Measurements from ENCODE around the gene AXIN1. TPM values are rescaled to one million over a fixed set of nuclear protein-coding genes. Genes with fewer than 3 reads are reported as not detected.

The AXIN1 gene
- total and polyA plus RNA-seq, 9 donors: 11.5 to 19.2 (median 14.4) TPM

DNA sequence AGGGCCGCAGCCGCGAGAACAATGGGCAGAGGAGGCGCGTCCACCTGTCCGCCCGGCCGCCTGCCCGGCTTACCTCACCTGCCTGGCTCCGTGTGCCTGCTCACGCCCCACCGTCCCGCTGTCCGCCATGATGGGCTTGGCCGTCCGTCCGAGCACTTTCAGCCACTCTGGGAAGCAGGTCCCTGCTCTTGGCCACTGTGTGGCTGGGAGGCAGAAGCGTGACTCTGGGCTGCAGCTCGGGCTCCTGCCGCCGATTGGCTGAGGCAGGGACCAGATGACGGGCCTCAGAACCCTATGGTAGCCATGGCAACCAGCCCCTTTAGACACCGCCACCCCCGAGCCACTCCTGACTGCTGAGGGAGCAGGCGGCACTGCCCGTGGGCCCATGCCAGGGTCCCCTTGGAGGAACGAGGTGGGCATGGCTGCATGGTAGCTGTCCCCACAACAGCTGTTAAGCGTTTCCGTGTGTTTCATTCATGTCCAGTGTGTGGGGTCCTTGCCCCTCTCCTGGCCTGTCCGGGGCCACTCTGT is 8.9 kb upstream of the AXIN1 start:
- no peak for DNase-seq
- no peak overlapping the region for H3K4me3 ChIP-seq (ENCODE audit: low read length)

DNA sequence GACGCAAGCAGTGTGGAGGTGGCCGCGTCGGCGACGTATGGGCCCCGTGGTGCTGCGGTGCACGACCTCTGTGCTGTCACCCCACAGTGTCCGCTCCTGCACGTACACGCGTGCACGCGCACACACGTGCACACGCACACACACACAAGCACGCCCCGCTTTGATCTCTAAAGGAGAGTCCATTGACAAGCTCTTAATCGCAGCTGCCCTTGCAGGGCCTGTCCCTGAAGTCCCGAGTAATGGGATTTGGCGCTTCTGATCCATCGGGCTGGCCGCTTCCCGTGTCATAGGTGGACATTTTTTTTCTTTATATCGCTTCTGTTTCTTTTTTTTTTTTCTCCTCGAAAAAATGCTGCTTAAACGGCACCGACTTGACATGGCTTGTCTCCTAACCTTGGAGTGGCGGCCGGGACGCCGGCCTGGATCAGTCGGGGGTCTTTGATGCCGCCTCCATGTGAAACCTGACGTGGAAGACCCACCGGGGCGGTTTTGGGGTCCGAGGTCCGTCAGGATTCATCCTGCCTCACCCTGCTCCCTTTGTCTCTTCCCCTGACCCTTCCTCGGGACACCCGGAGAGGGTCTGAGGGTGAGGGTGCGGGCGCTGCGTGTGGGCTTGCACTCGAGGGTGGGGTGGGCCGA is 8.3 kb upstream of the AXIN1 start:
- 90% methylated on average over 36 of the region's 47 CpGs for WGBS (ENCODE audit: insufficient coverage)
- no peaks in the 10 kb centered on the region for H3K4me1 ChIP-seq (ENCODE audit: control insufficient read depth, insufficient read depth, low read length)
- DNase-seq: no peak
- H3K9me3 ChIP-seq (replicated peaks; ENCODE audit: control insufficient read depth, low read depth, low read length): no peaks in the 10 kb centered on the region
- H3K36me3 ChIP-seq (ENCODE audit: control insufficient read depth, insufficient read depth, low read length): no peaks in the 10 kb centered on the region
- H3K4me3 ChIP-seq (ENCODE audit: low read length): no peak overlapping the region
- H3K27ac ChIP-seq (ENCODE audit: low read length): no peak overlapping the region
- H3K27me3 ChIP-seq (ENCODE audit: control insufficient read depth, insufficient read depth, low read length): peaks cover 11% of the 10 kb centered on the region

More for the DNA sequence above, 8.9 kb upstream of the AXIN1 start:
- Histone ChIP-seq H3K36me3 (ENCODE audit: control insufficient read depth, insufficient read depth, low read length) (peaks cover 1% of the 10 kb centered on the region), H3K27me3 (ENCODE audit: control insufficient read depth, insufficient read depth, low read length) (peaks cover 11% of the 10 kb centered on the region), H3K27ac (ENCODE audit: low read length) (no peak overlapping the region), H3K4me1 (ENCODE audit: control insufficient read depth, insufficient read depth, low read length) (no peaks in the 10 kb centered on the region), H3K9me3 (replicated peaks; ENCODE audit: control insufficient read depth, low read depth, low read length) (no peaks in the 10 kb centered on the region)
- WGBS (ENCODE audit: insufficient coverage): 78% methylated on average over 25 of the region's 30 CpGs

DNA sequence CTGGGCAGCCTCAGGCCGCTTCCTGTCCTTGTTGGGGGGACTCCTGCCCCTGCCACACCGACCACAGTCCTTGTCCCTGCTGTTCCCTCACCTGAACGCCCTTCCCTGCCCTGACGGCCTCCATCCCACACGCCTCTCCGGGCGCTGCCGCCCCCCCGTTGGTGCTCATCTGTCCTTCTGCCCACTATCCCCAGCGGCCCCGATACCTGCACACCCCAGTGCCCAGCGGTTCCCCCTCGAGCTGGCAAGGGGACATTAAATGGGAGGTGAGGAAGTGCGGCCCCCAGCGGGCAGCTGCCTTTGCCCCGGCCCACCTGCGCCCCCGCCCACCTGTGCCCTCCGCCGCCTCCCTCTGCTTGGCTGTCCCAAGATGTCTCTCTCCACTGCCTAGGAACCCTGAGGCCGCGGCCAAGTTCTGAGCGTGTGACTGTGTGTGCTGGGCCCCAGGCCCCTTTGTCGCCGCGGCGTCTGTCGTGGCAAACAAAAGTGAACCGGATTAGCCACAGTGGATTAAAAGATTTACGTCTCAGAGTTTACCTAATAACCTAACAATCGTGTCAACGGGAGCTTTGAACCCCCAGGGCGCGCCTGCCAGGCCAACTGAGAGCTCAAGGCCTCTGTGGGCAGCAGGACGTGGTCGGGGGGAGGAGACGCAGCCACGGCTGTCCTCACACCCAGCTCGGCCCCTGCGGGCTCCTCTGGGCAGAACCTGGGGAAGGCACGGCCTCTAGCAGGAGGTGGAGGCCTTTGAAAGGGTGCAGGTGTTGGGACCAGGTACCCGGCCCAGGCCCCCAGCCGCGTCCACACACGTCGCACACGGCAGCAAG is 7.6 kb upstream of the AXIN1 start:
- H3K27me3 ChIP-seq (ENCODE audit: control insufficient read depth, insufficient read depth, low read length): peaks cover 11% of the 10 kb centered on the region
- no peaks in the 10 kb centered on the region for H3K9me3 ChIP-seq (replicated peaks; ENCODE audit: control insufficient read depth, low read depth, low read length)
- no peak for DNase-seq
- no peaks in the 10 kb centered on the region for H3K36me3 ChIP-seq (ENCODE audit: control insufficient read depth, insufficient read depth, low read length)
- 84% methylated on average over 32 of the region's 47 CpGs for WGBS (ENCODE audit: insufficient coverage)
- no peaks in the 10 kb centered on the region for H3K4me1 ChIP-seq (ENCODE audit: control insufficient read depth, insufficient read depth, low read length)
- no peak overlapping the region for H3K4me3 ChIP-seq (ENCODE audit: low read length)
- no peak overlapping the region for H3K27ac ChIP-seq (ENCODE audit: low read length)

DNA sequence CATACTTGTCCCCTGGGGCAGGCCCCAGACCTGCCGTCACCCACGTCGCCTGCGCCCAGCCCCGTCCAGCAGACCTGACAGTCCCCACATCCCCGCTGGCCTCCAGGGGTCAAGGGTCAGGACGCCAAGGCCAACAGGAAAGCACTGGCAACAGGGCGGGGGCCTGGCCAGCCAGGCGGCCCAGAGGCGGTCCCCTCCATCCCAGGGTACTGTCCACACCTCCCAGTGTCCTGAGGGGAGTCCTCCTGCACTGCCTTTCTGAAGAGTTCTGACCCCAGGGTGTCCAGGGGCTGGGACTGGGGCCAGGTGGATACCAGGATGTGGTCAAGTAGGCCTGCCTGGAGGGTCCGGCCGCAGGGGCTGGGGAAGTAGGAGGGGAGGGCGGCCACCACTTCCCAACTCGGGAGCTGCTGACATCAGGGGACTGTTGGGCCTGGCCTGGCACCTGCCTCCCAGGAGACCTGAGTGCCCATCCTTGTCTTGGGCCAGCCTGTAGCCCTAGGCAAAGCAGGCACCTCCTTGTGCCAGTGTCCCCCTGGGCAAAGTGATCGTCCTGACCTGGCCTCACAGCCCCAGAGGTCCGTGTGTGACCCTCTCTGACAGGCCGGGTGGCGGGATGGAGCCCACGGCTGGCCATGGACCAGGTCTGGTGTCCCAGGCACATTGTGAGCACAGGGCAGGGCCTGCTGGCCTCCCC is 6.7 kb upstream of the AXIN1 start:
- WGBS (ENCODE audit: insufficient coverage): 54% methylated on average over 16 of the region's 19 CpGs
- no peak for DNase-seq

DNA sequence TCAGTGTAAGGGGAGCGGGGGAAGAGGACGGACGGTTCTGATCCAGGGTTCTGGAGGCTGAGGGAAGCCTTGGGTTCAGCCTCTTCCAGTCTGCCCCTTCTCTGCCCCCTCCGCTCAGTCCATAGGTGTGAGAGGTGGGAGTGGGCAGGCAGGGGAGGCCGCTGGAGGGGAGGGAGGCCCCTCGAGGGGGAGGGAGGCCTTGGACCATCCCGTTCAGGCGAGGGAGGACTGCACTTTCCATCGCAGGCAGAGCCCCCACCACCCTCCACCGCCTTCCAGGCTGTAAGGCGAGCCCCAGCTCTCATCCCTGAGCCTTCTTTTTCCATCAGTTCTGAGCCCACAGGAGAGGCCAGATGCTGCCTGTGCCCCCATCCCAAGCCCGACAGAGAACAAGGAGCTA is 4.2 kb upstream of the AXIN1 start:
- H3K4me1 ChIP-seq (ENCODE audit: control insufficient read depth, insufficient read depth, low read length): peaks cover 4% of the 10 kb centered on the region
- H3K4me3 ChIP-seq (ENCODE audit: low read length): no peak overlapping the region
- no peaks in the 10 kb centered on the region for H3K36me3 ChIP-seq (ENCODE audit: control insufficient read depth, insufficient read depth, low read length)
- 43% methylated on average over 6 of the region's 12 CpGs for WGBS (ENCODE audit: insufficient coverage)
- DNase-seq: no peak
- no peaks in the 10 kb centered on the region for H3K27me3 ChIP-seq (ENCODE audit: control insufficient read depth, insufficient read depth, low read length)
- H3K27ac ChIP-seq (ENCODE audit: low read length): no peak overlapping the region
- no peaks in the 10 kb centered on the region for H3K9me3 ChIP-seq (replicated peaks; ENCODE audit: control insufficient read depth, low read depth, low read length)

More for the DNA sequence above, 6.7 kb upstream of the AXIN1 start:
- Histone ChIP-seq H3K27me3 (ENCODE audit: control insufficient read depth, insufficient read depth, low read length) (peaks cover 5% of the 10 kb centered on the region), H3K27ac (ENCODE audit: low read length) (no peak overlapping the region), H3K9me3 (replicated peaks; ENCODE audit: control insufficient read depth, low read depth, low read length) (no peaks in the 10 kb centered on the region), H3K36me3 (ENCODE audit: control insufficient read depth, insufficient read depth, low read length) (no peaks in the 10 kb centered on the region), H3K4me1 (ENCODE audit: control insufficient read depth, insufficient read depth, low read length) (no peaks in the 10 kb centered on the region), H3K4me3 (ENCODE audit: low read length) (no peak overlapping the region)

DNA sequence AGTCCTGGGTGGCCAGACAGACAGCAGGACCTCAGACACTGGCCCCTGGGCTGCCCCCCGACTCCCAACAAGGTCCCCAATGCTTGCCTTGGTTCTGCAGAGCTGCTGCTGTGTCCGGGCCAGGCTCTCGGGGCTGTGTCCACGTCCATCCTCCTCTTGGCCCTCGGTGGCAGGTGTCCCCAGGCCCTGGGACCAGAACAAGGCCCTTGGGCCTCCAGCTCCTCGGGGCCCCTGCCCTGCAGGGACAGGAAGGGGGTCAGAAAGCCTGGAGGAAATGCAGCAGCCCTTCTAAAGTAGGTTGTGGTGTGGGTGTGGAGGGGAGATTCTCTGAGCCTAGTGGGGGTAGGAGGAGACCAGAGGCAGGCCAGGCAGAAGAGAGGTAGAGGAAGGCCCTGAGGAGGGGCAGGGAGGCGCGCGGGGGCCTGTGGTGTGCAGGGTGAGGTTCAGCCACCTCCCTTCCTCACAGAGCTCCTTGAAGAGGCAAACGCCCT is 2.5 kb upstream of the AXIN1 start:
- Histone ChIP-seq H3K4me1 (ENCODE audit: control insufficient read depth, insufficient read depth, low read length) (peaks cover 12% of the 10 kb centered on the region), H3K9me3 (replicated peaks; ENCODE audit: control insufficient read depth, low read depth, low read length) (no peaks in the 10 kb centered on the region), H3K27me3 (ENCODE audit: control insufficient read depth, insufficient read depth, low read length) (no peaks in the 10 kb centered on the region), H3K36me3 (ENCODE audit: control insufficient read depth, insufficient read depth, low read length) (peaks cover 6% of the 10 kb centered on the region), H3K27ac (ENCODE audit: low read length) (no peak overlapping the region), H3K4me3 (ENCODE audit: low read length) (no peak overlapping the region)
- WGBS (ENCODE audit: insufficient coverage): 70% methylated on average over 10 of the region's 10 CpGs
- no peak for DNase-seq

DNA sequence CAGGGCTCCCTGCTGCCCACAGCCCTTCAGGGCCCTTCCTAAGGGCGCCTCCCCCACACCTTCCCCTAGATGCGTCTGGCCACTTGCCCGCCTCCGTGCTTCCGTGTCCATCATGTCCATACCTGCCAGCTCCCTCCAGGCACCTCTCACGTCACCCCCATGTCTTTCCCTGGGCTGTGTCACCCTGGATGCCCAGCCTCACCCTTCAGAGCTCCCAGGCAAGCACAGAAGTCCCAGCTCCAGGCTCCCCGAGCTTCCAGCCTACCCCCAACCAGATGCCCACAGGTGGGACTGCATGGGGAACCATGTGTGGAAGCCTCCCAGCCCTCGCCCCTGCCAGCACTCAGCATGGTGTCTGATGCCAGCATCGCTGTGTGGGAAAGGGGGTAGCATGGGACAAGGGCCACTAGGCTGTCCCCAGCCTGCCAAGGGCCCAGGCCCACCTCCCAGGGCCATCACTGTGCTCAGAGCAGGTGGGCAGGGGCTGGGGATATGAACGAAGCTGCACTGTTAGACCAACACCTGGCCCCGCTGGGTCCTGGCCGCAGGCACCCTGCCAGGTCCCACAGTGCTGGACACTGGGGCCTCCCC is 1.9 kb upstream of the AXIN1 start:
- 79% methylated on average over 10 of the region's 12 CpGs for WGBS (ENCODE audit: insufficient coverage)
- peaks cover 12% of the 10 kb centered on the region for H3K4me1 ChIP-seq (ENCODE audit: control insufficient read depth, insufficient read depth, low read length)
- no peak overlapping the region for H3K27ac ChIP-seq (ENCODE audit: low read length)
- no peak for DNase-seq
- H3K9me3 ChIP-seq (replicated peaks; ENCODE audit: control insufficient read depth, low read depth, low read length): no peaks in the 10 kb centered on the region
- no peak overlapping the region for H3K4me3 ChIP-seq (ENCODE audit: low read length)
- no peaks in the 10 kb centered on the region for H3K27me3 ChIP-seq (ENCODE audit: control insufficient read depth, insufficient read depth, low read length)
- peaks cover 12% of the 10 kb centered on the region for H3K36me3 ChIP-seq (ENCODE audit: control insufficient read depth, insufficient read depth, low read length)

DNA sequence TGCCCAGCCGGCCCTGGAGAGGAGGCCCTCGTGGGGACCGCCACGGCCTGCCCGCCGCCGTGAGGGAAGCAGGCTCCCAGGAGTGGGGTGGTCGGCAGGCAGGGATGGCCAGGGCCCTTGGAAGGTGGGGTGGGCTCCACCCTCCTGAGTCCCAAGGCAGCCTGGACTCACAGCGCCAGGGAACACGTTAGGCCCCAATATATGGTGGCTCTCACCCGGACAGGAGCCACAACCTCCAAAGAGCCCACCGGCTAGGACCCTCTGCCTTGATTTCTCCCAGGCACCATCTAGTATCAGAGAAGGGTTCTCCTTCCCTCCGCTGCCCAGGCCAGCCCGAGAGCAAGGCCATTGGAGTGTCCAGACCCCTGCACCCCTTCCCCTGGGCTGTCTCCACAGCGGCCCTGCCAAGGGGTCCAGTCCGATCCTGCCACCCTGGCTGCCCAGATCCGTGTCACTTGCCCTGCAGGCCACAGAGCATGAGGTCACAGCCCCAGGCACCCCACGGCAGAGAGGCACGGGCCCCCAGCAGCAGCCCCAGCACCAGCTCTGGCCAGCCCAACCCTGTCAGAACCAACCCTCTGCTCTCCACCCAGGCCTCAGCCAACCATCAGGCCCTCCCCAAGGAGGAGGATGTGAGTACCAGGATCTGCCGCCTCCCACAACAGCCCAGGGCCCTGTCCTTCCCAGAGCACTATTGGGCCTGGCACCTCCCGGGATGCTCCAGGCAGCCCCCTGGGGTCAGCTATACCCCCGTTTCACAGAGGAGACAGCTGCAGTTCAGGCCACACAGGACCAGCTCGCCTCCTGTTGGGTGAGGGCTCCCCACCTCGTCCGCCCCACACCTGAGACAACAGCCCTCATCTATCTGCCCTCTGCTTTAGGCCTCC is 1.1 kb upstream of the AXIN1 start:
- Histone ChIP-seq H3K27ac (ENCODE audit: low read length) (peak overlapping the region; percentile 20), H3K36me3 (ENCODE audit: control insufficient read depth, insufficient read depth, low read length) (peaks cover 16% of the 10 kb centered on the region), H3K4me3 (ENCODE audit: low read length) (peak overlapping the region; percentile 33), H3K27me3 (ENCODE audit: control insufficient read depth, insufficient read depth, low read length) (no peaks in the 10 kb centered on the region), H3K4me1 (ENCODE audit: control insufficient read depth, insufficient read depth, low read length) (peaks cover 12% of the 10 kb centered on the region), H3K9me3 (replicated peaks; ENCODE audit: control insufficient read depth, low read depth, low read length) (no peaks in the 10 kb centered on the region)
- no peak for DNase-seq
- WGBS (ENCODE audit: insufficient coverage): 53% methylated on average over 24 of the region's 25 CpGs

DNA sequence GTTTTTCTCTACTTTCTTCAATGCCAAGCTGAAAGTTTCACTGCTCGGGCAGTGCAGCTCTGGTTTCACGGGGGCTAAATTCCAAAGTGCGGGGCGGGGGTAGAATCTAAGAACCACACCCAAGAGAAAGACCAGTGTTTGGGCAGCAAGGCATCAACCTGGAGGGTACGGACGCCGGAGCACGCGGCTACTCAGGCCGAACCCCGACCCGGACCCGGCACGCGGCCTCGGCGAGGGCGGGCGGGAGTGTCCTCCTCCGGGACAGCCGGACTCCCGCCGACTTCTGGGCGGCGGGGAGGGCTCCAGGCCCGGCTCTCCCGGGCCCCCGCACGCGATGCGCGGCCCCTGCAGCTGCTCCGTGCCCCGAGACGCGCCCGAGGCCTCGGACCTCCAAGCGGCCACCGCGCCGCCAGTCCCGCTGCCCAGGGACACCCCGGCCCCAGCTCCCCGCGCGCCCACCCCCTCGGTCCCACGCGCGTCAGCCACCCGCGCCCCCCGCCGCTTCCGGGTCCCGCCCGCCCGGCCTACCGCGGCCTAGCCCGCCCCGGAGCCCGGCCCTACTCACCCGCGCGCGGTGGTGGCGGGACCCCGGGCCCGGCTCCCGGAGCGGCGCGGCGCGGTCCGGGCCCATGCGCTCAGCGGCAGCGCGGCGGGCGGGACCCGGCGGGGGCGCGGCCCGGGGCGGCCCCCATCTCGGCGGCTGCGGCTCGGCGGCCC is 561 bp downstream of the AXIN1 start:
- Histone ChIP-seq H3K36me3 (ENCODE audit: control insufficient read depth, insufficient read depth, low read length) (peaks cover 25% of the 10 kb centered on the region), H3K4me1 (ENCODE audit: control insufficient read depth, insufficient read depth, low read length) (peaks cover 12% of the 10 kb centered on the region), H3K27me3 (ENCODE audit: control insufficient read depth, insufficient read depth, low read length) (no peaks in the 10 kb centered on the region), H3K4me3 (ENCODE audit: low read length) (peak overlapping the region; percentile 62), H3K9me3 (replicated peaks; ENCODE audit: control insufficient read depth, low read depth, low read length) (no peaks in the 10 kb centered on the region), H3K27ac (ENCODE audit: low read length) (no peak overlapping the region)
- DNase-seq: peak; percentile 41
- WGBS (ENCODE audit: insufficient coverage): under 1% methylated on average over 94 of the region's 95 CpGs

All from muscle of leg (tissue), 11 donors.